Cardiac atrium fibroblast (primary cell): Measurements from ENCODE around the gene CEP83. TPM values are rescaled to one million over a fixed set of nuclear protein-coding genes. Genes with fewer than 3 reads are reported as not detected.

ENCODE experiments used
- total RNA-seq: library from RNA; depleted of rRNA; stranded (reverse); fragments of >200 nt; gene quantifications from 2 replicates; pipeline ENCODE4 v1.2.3, GENCODE V29; 2015

CEP83 gene
- total RNA-seq, result 2.9 and 4.1 TPM in 2 replicates

GRCh38 chr12:94459728-94460615 is at the start of gene CEP83:
Gene CEP83 (minus strand): TSS chr12:94459867. CDS start chr12:94412490, 47,377 bp downstream.

Other genes with a start within 250 kb of the CEP83 start
- 0.36 and 1.1 TPM in 2 replicates for gene TMCC3, start 190.7 kb upstream of the CEP83 start, total RNA-seq